DMS 273 (cell line): ENCODE measurements around the gene PLXDC2.
A peak's percentile ranks its signal among the peaks of the same experiment; 100 is the strongest.

Source experiments
- DNase-seq: peaks from one replicate; lab custom pipeline; 2025; ENCODE audit not compliant: unreplicated experiment; lab: John Stamatoyannopoulos, UW

PLXDC2 gene

DNA sequence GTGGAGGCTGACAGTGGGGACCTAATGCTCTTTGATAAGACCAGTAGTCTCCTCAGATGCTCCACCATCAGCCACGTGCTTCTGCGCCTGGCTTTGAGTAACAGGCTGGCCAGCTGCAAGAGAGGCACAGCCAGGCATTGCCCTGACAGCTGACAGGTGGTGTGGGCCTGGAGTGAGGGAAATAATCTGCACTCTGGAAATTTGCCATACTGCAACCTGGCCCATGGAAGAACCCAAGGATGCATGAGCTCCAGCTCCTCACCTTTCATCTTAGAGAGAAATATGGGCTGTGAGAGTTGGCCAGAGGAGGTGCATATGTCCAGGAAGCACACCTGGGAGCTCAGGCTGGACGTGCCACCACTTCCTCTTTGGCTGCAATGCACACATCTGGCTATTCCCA is 118.9 kb downstream of the PLXDC2 start:
- peak; percentile 10 for DNase-seq

DNA sequence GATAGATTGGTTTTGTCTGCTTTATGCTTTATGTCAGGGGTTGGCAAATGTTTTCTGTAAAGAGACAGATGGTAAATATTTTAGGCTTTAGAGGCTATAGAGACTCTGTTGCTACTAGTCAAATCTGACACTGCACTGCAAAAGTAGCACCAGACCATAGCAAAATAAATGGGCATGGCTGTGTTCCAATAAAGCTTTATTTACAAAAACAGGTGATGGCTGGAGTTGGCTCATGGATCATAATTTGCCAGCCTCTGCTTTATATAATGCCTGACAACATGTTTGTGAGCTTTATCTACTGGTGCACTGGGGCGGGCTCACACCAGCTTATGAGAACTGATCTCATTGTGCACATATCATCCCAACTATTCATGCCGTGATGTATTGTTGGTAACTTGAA is 120.1 kb downstream of the PLXDC2 start:
- no peak for DNase-seq

DNA sequence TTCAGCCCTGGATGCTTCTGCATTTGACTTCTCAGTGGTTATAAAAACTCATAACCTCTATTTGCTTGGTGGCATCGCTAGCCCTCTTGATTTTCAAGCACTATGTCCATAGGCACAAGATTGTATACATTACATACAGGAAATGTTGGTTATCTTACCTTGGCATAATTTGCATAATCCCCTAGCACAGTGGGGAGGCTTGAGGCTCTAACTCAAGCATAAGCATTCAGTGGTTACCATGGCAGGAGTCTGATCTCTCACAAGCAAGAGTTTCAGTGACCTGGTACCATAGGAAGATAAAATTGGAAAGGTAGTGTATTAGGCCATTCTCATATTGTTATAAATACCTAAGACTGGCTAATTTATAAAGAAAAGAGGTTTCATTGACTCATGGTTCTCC is 121.8 kb downstream of the PLXDC2 start:
- DNase-seq = no peak

DNA sequence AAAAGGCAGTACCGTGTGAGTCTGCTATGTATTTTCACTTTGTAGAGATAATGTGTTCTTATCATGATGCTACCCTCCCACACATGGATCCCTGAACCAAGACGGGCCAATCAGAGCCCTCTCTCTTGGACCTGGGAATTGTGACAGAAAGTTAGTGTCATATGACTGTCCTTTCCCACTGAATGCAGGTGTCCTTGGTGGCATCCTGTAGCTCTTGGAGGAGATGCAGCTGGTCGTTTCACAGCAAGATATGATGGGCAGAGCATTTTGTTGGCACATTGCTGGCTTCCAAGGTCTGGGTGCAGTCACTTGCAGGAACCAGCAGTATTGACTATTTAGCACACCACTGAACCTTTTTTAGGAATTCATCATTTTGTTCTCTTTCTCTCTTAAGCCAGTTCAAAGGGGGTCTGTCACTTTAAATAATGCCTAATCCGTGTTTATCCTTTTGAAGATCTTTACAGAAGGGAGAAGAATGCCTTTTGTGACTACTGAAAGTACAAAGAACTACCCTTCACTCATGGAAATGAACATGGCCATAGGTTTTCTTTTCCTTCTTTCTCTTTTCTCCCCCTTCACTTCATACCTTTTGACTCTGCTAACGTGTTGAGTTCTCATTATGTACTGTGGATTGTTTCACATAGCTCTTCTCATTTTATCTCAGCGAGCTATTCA is 125.1 kb downstream of the PLXDC2 start:
- no peak for DNase-seq

DNA sequence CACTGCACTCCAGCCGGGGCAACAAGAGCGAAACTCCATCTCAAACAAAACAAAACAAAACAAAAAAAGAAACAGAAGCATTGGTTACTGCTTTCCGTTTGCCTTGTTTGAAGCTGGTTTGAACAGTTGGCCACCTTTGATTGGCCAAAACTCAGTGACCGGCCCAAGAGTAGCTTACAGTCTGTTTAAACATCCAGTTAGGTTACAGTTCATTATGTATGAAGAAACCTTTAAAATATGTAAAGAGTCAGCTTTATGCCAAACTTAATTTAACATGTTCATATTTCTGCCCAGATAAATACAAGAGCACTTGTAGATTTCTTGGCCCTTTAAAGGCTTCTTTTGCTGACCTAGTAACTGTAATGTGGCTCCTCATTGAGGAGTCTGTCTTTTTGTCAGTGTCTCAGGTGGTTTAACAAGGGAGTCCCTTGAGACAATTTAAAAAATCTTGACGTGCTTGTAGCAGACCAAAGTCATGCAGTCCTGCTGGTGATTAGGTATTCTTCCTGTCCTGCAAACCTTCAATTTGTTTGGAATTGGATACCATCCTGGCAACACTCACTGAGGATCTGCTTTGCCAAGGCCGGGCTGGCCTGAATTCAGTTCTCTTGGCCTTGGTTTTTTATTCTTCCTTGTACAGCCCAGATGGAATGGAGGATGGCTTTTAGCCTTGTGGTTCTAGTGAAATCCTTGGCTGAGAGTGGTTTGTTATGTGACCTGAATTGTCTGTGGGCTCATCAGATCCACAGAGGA is 128.9 kb downstream of the PLXDC2 start:
- no peak for DNase-seq

DNA sequence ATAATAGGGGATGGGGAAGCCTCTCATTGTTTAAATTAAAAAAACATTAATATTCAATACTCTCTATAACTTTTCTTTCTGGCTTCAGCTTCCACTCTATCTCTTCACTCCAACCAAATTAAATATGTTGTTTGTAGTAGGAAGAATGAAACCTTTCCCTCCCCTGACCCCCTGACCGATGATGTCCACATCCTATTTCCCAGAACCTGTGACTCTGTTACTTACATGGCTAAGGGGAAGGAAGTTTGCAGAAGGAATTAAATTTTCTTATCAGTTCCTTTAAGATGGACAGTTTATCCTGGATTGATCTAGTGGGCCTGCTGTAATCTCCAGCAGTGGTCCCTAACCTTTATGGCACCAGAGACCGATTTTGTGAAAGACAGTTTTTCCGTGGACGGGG is 130.0 kb downstream of the PLXDC2 start:
- no peak for DNase-seq

DNA sequence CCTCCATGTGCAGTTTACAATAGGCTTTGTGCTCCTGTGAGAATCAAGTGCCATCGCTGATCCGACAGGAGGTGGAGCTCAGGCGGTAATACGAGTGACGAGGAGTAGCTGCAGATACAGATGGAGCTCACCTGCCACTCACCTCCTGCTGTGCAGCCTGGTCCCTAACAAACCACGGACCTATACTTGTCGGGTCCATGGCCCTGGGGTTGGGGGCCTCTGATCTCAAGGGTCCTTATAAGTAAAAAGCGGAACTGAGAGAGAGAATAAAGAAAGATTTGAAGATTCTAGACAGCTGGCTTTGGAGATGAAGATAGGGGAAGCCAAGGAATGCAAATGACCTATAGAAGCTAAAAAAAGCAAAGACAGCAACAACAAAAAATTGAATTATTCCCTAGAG is 130.6 kb downstream of the PLXDC2 start:
- no peak for DNase-seq

DNA sequence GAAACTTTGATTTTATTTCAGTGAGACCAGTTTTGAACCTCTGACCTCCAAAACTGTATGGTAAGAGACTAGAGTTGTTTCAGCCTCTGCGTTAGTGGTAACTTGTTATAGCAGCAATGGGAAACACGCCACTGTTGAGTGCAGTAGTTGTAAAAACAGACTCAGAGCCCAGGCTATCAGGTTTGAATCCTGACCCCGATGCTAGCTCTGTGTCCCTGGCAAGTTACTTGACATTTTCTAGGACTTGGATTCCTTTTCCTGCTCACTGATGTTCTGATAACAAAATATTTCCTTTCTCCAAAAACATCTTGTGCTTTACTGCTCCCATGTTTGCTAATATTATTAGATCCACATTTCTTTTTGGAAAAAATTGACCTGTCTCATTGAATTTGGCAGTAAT is 131.0 kb downstream of the PLXDC2 start:
- no peak for DNase-seq

DNA sequence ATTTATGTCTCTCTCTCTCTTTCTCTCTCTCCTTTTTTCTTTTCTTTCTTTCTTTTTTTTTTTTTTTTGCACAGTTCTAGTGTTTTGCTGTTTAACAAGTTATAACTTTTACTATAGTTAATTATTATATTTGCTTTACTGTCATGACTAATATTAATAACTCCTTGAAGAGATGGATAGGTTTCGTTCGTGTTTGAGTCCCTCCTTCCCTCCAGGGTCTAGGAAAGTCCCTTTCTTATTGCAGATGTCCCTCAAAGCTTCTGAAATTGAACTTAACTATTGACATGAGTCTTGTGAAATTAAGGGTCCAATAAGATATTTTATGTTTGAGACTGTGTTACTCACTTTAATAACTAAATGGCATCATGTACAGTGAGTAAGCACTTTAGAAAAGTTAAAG is 131.4 kb downstream of the PLXDC2 start:
- DNase-seq = no peak

DNA sequence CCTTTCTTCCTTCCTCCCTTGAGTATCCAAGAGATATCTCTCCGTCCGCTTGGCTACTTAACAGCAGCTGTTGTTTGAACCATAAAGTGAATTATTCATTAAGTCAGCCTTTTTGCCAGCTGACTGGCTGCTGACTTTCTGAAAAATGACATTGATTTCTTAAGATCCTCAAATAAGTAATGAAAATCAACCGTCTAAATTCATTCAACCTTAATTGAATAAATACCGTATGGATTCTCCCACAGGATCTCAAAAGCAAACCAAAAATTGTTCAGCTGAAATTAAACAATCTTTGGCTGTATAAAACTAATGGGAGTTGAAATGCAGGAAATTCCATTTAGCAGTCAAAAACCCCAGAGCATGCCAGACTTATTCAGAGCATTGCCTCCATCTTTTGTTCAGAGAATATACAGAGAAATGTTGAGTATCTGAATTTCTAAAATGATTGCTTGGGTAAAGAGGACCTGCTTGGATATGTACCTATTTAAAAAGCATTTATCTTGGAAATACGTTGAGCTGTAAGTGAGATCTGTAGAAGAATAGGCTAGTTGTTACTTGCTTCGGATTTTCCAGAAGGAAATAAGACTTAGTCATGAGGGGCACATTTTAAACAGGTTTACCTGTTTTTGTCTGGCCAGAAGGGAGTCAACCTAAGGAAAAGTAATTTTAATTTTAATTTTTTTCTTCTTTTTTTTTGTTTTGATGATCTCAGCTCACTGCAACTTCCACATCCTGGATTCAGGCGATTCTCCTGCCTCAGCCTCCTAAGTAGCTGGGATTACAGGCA is 136.2 kb downstream of the PLXDC2 start:
- DNase-seq = no peak

DNA sequence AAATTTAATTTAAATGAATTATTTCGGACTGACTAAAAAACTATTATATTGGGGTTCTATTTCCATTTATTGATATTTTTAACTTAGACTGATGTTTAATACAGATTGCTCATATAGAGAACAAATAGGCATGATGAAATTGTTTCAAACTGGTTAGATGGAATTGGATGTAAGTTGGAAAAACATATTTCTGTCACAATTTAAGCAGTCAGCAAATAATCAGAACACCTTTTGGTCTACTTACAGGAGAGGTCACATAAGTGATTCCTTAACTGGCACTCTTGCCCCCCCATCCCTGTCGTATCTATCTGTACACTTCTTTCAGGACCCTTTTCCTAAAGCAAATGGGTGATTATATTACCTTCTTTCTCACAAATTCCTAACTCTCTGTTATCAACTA is 138.4 kb downstream of the PLXDC2 start:
- DNase-seq = no peak

DNA sequence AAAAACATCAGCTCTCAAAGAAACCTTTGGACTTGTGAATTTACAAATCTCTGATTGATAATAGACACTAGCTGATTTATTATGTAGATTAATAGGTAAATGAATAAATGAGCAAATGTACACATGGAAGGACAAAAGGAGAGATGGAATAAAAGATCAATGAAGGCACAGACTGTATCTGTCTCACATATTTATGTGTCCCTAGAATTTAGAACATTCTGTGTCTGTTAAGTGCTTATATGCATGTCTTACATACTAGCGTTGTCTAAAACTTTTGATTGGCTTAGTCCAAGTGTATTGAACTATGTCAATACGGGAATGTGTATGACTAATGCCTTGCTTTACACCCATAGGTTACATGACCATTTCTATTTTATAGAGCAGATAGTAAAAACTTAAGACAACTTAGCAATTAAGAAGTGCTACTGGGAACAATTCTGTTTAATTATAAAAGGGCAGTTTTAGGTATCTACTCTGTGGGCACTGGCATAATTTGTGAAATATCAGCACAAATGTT is 140.3 kb downstream of the PLXDC2 start:
- no peak for DNase-seq

DNA sequence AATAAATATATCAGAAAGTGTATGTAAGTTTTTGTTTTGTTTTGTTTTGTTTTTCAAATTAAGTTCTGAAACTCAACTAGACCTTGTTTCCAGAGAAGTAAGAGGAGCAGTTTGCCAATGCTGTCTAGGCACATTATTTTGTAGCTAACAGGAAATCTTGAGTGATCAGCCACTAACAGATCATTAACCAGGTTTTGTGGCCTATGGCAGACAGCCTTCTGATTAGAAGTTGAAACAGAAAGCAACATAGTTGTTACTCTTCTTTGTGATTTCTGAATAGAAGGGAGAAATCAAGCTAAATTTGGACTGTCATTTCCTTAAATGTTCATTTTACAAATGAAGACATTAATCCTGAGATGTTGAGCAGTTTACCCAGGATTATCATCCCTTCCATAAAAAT is 142.6 kb downstream of the PLXDC2 start:
- no peak for DNase-seq

DNA sequence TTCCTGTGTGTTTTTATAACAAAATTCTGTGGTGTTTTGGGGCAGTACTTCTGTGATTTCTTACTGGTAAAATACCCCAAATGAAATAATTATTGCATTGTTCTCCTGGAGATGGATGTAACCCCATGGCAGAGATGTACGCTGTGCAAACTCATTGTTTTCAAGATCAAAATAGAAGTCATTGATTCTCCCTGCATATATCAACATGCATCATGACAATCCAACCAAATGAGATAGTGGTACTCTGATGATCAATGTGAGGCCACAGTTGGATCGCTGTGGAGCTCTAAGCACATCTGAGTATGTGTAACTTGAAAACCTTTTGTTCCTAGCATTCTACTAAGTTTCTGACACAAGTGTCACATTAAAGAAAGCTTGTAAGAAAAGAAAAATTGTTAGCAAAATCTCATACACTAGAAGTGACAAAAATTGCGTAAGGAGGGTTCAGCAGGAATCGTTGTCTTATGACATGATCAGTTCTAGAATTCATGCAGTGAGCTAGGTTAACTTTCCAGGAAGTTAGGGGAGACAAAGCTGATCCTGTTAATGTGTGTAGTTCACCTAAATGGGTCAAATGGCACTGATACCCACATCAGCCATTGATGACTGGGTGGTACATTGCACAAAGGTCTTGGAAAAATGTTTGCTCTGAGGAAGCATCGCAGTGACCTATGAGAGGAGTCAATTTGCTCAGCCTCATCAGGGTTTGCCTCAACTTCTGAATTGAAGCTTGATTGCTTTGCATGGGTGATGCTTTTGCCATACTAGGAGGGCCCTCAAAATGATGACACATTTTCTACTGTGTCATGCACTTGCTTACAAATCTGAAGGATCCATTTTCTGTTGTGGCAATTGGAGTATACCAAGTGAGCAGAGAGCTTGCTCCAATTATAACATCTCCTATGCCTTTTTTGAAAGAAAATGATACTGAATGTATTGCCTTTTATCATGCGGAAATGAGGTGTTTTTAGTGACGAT is 145.1 kb downstream of the PLXDC2 start:
- DNase-seq = no peak

DNA sequence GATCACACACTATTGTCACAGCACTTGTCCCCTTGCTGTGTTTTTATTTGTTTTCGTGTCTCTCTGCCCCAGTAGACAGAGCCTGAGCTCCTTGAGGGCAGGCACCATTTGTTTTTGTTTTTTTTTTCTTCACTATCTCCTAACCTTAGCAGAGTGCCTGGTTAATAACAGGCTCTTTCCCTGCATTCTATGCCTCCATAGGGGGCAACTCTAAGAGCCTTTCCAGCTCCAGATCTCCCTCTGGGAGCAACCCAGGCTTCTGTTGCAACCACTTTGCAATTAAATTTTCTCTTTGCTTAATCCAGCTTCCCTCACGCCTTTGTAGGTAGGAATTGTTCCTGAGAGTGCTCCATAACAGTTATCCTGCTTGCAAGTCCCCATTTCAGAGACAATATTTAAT is 148.4 kb downstream of the PLXDC2 start:
- DNase-seq = no peak

DNA sequence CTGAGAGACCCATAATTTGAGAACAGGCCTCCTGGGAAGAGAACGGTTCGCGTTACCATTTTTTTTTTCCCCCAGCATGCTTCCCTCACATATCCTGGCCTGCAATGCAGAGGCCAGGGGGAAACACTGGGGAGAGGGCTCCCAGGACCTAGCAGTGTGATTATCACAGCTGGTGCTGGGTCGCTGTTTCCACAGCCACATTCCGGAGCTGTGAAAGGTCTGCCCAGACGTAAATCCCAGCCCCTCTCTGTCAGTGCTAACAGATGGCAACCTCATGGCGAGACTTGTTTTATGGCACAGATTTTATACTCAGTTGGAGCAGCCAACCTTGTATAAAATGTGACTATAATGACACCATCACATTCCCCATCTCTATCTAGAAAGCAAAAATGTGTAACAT is 150.5 kb downstream of the PLXDC2 start:
- peak; percentile 43 for DNase-seq

DNA sequence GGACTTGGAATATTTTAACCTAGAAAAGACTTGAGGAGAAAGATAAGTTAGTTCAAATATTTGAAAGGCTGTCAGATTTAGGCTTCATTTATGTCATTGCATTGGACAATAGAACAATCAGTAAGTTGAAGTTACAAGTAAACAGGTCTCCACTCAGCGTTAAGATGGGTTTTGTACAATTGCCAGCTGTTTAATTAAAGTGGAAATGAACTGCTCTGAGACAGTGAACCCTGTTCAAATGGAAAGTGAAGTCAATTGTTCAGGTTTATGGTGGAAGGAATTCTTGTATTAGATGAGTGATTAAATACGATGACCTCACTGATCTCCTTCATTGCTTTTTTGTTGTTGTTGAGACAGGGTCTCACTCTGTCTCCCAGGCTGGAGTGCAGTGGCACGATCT is 151.7 kb downstream of the PLXDC2 start:
- no peak for DNase-seq

DNA sequence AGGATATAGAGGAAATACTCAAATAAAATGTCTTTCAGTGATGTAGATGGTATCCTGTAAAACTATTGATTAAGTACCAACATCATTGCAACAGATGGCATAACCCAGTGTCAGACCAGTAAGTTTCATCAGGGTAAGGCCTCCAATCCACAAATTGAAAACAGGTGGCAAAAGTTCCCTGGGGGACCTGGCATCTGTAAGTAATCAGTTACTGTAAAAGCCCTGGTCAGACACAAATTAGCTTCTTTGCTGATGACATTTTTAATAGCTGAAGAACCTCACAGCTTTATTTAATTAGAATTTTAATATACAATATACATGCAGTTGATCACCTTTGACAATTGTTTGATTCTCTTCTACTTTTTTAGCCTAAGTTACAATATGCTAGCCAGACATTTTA is 152.5 kb downstream of the PLXDC2 start:
- no peak for DNase-seq

DNA sequence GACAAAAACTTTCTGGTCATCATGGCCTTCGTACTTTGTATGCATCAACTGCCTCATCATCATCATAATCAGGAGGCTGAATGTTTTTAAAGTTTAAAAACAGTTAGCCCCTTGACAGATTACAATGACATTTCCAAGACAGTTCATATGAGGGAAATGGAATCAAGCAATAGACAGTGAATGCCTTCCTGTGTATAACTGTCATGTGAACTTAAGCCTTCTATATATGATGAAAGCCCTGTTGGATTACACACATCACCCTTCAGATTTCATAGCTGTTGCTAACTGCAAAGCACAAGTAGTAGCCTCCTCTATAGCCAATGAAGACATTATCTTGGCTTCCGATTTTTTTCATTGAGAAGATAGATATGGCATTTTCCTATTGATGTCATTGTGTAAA is 154.0 kb downstream of the PLXDC2 start:
- no peak for DNase-seq

DNA sequence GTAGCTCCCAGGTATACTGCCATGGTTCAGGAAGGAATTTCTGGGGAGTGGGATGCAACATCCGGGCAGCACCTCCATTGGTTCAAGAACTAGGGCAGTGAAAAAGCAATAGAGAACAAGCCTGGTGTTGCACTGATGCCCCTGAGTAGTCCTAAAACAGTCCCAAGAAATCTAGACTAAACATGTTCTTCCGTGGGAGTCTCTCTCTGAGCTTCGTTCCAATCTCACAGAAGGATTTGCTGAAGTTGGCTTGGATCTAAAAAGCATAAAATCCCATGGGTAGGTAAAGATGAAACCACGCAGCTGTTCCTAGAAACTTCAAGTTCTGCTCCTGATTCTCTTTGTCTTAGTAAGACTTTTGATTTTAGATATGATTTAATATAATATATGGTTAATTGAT is 154.5 kb downstream of the PLXDC2 start:
- no peak for DNase-seq
